ENCODE measurements around the gene SPATA32. TPM values are rescaled to one million over a fixed set of nuclear protein-coding genes. Genes with fewer than 3 reads are reported as not detected.
A peak's percentile ranks its signal among the peaks of the same experiment; 100 is the strongest.
"Not testable (repeated sequence)": the region's sequence is repeated elsewhere in the genome, so short reads cannot be mapped to it uniquely, and the experiment has no call there.

The SPATA32 gene
- total and polyA plus RNA-seq, 3 experiments from 2014 or later, result 0.15 to 0.33 TPM; not detected in 1

DNA sequence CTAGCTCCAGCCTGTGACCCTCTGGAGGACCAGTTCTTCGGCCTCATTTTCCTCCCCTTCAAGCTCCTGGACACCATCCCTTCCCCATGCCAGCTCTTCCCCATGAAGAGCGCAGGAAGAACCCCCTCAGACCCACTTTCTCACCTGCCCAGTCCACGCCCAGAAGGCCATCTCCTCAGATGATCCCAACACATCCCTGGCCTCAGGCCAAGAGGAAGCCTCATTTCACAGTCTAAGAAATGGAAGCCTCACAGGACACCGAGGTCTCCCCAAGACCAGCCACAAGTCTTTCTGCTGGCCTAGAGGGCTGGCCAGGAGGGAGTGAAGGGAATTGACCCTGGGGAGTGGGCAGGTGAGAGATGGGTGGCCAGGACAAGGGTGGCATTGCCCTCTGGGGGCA is 8.0 kb downstream of the SPATA32 start:
- peaks cover 0 to 18% (median 6%) of the 10 kb centered on the region in 3 donors for H3K36me3 Mint-ChIP-seq
- peaks cover 62% of the 10 kb centered on the region for H3K4me1 ChIP-seq (ENCODE audit: insufficient read depth, low read length)
- H3K9me3 ChIP-seq (ENCODE audit: low read length), result no peaks in the 10 kb centered on the region
- peak overlapping the region in 7 of 8 donors; percentile 24 to 91 (median 70) for H3K27ac Mint-ChIP-seq
- peaks cover 0 to 2% (median 0%) of the 10 kb centered on the region in 5 donors for H3K9me3 Mint-ChIP-seq
- peaks cover 9% of the 10 kb centered on the region for H3K36me3 ChIP-seq (ENCODE audit: insufficient read depth, low read length)
- H3K4me3 Mint-ChIP-seq, result peak overlapping the region in 1 of 7 donors; percentile 34
- ChIA-PET CTCF (interaction anchor here (1.2 to 4.7 kb wide), 4 partner anchors 19 to 132 kb away, joined by 3 to 23 read pairs (median 4); partner anchors contain the start of gene MAP3K14), POLR2A (interaction anchor here (1.0 kb wide), 1 partner anchor 22 kb away, joined by 3 read pairs; no protein-coding TSS in a partner anchor)
- no peaks in the 10 kb centered on the region for H3K27me3 Mint-ChIP-seq
- no peak for DNase-seq
- no peak overlapping the region for H3K4me3 ChIP-seq (ENCODE audit: low read length)
- H3K27ac ChIP-seq (ENCODE audit: low read depth, low read length), result no peak overlapping the region
- H3K4me1 Mint-ChIP-seq, result peaks cover 37 to 67% (median 47%) of the 10 kb centered on the region in 3 donors
- H3K27me3 ChIP-seq (ENCODE audit: insufficient read depth, low read length, poor library complexity, severe bottlenecking), result no peaks in the 10 kb centered on the region

DNA sequence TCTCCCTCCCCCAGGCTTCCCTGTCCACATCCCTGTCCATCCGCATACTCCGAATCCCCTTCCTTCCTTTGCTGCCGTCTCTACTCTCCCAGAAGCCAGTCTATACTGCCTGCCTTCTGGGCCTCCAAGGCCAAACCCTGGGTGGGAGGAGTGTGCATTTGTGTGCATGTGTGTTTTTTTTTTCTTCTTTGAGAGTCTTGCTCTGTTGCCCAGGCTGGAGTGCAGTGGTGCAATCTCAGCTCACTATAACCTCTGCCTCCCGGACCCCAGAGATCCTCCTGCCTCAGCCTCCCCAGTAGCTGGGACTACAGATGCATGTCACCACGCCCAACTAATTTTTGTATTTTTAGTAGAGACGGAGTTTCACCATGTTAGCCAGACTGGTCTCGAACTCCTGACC is 8.7 kb downstream of the SPATA32 start:
- CTCF ChIA-PET, result interaction anchor here (1.2 to 4.7 kb wide), 4 partner anchors 18 to 132 kb away, joined by 3 to 23 read pairs (median 4); partner anchors contain the start of gene MAP3K14
- H3K27me3 Mint-ChIP-seq; H3K9me3 ChIP-seq (ENCODE audit: low read length); H3K4me3 ChIP-seq (ENCODE audit: low read length); DNase-seq; POLR2A ChIA-PET; H3K27me3 ChIP-seq (ENCODE audit: insufficient read depth, low read length, poor library complexity, severe bottlenecking); H3K36me3 ChIP-seq (ENCODE audit: insufficient read depth, low read length); H3K9me3 Mint-ChIP-seq; H3K4me3 Mint-ChIP-seq: not testable (repeated sequence)
- peak overlapping the region in 7 of 8 donors; percentile 24 to 85 (median 71) for H3K27ac Mint-ChIP-seq
- peaks cover 68% of the 10 kb centered on the region for H3K4me1 ChIP-seq (ENCODE audit: insufficient read depth, low read length)
- H3K36me3 Mint-ChIP-seq, result peaks cover 0 to 25% (median 6%) of the 10 kb centered on the region in 3 donors
- peaks cover 44 to 73% (median 51%) of the 10 kb centered on the region in 3 donors for H3K4me1 Mint-ChIP-seq
- H3K27ac ChIP-seq (ENCODE audit: low read depth, low read length), result peak overlapping the region; percentile 20

DNA sequence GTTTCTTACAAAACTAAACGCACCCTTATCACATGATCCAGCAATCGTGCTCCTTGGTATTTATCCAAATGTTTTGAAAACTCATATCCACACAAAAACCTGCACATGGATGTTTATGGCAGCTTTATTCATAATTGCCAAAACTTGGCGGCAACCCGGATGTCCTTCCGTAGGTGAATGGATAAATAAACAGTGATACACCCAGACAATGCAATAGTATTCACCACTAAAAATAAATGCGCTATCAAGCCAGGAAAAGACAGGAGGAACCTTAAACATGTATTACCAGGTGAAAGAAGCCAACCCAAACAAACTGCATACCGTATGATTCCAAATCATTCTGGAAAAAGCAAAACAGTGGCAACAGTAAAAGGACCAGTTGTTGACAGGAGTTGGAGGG is 10.0 kb downstream of the SPATA32 start:
- H3K9me3 Mint-ChIP-seq, result peaks cover 0 to 2% (median 0%) of the 10 kb centered on the region in 5 donors
- peak overlapping the region in 5 of 8 donors; percentile 45 to 87 (median 50) for H3K27ac Mint-ChIP-seq
- peaks cover 9% of the 10 kb centered on the region for H3K36me3 ChIP-seq (ENCODE audit: insufficient read depth, low read length)
- no peak overlapping the region for H3K4me3 ChIP-seq (ENCODE audit: low read length)
- no peaks in the 10 kb centered on the region for H3K27me3 Mint-ChIP-seq
- no peak for DNase-seq
- peaks cover 69% of the 10 kb centered on the region for H3K4me1 ChIP-seq (ENCODE audit: insufficient read depth, low read length)
- H3K4me3 Mint-ChIP-seq, result no peak overlapping the region
- no peaks in the 10 kb centered on the region for H3K27me3 ChIP-seq (ENCODE audit: insufficient read depth, low read length, poor library complexity, severe bottlenecking)
- no peaks in the 10 kb centered on the region for H3K9me3 ChIP-seq (ENCODE audit: low read length)
- POLR2A ChIA-PET, result no interaction called here
- peaks cover 3 to 32% (median 5%) of the 10 kb centered on the region in 3 donors for H3K36me3 Mint-ChIP-seq
- no peak overlapping the region for H3K27ac ChIP-seq (ENCODE audit: low read depth, low read length)
- peaks cover 47 to 76% (median 51%) of the 10 kb centered on the region in 3 donors for H3K4me1 Mint-ChIP-seq
- CTCF ChIA-PET, result interaction anchor here (2.0 kb wide), 1 partner anchor 33 kb away, joined by 6 read pairs; no protein-coding TSS in a partner anchor

DNA sequence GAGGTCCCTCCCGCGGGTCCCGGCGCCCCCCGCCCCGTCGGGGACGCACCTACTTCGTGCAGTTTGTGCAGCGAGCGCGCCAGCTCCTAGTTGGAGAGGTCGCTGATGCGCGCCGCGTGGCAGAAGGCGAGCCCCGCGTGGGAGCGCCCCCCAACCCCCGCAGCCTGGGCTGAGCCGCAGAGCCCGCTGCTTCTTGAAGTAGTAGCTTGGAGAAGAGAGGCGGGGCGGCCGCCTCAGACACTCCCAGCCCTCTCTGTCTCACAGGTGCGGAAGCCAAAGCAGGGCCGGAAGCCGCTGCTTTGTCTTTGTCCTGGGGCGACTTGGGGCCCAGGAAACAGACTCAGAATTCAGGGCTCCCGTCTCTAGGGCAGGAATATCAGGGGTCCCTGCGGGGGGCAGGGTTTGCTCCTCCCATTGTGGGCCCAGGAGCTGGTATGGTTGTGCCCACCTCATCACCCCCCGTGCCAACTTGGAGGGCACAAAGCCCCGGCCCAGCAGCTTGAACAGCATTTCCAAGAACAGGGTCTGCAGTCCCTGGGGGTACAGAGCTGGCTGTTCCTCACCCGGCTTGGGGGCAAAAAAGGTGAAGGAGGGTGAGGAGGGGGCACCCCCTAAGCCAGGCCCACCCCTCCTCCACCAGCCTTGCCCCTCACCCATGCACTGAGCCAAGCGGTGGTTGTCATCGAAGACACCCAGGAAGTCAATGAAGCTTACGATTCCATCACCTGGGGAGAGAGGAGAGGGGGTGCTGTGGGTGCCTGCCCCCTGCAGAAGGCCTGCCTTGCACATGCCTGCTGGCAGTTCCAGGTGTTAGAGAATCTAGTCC is 13.5 kb downstream of the SPATA32 start:
- ChIA-PET POLR2A (interaction anchor here (0.6 to 10.2 kb wide), 10 partner anchors 9 to 141 kb away, joined by 3 to 189 read pairs (median 7); partner anchors contain the start of genes FMNL1, HEXIM1, HEXIM2 and MAP3K14), CTCF (interaction anchor here (0.7 to 5.6 kb wide), 12 partner anchors 10 to 137 kb away, joined by 3 to 74 read pairs (median 8); partner anchors contain the start of genes ACBD4 and FMNL1)
- no peaks in the 10 kb centered on the region for H3K27me3 ChIP-seq (ENCODE audit: insufficient read depth, low read length, poor library complexity, severe bottlenecking)
- no peaks in the 10 kb centered on the region for H3K27me3 Mint-ChIP-seq
- peak overlapping the region; percentile 85 to 94 (median 88) for H3K4me3 Mint-ChIP-seq
- H3K27ac Mint-ChIP-seq, result peak overlapping the region; percentile 94 to 100 (median 98)
- H3K27ac ChIP-seq (ENCODE audit: low read depth, low read length), result peak overlapping the region; percentile 90
- H3K4me1 Mint-ChIP-seq, result peaks cover 39 to 75% (median 48%) of the 10 kb centered on the region in 3 donors
- peaks cover 63% of the 10 kb centered on the region for H3K4me1 ChIP-seq (ENCODE audit: insufficient read depth, low read length)
- peaks cover 4 to 68% (median 6%) of the 10 kb centered on the region in 3 donors for H3K36me3 Mint-ChIP-seq
- H3K9me3 Mint-ChIP-seq, result no peaks in the 10 kb centered on the region
- peak; percentile 78 to 91 (median 84) for DNase-seq
- peak overlapping the region; percentile 69 for H3K4me3 ChIP-seq (ENCODE audit: low read length)
- H3K36me3 ChIP-seq (ENCODE audit: insufficient read depth, low read length), result peaks cover 43% of the 10 kb centered on the region
- H3K9me3 ChIP-seq (ENCODE audit: low read length), result no peaks in the 10 kb centered on the region

DNA sequence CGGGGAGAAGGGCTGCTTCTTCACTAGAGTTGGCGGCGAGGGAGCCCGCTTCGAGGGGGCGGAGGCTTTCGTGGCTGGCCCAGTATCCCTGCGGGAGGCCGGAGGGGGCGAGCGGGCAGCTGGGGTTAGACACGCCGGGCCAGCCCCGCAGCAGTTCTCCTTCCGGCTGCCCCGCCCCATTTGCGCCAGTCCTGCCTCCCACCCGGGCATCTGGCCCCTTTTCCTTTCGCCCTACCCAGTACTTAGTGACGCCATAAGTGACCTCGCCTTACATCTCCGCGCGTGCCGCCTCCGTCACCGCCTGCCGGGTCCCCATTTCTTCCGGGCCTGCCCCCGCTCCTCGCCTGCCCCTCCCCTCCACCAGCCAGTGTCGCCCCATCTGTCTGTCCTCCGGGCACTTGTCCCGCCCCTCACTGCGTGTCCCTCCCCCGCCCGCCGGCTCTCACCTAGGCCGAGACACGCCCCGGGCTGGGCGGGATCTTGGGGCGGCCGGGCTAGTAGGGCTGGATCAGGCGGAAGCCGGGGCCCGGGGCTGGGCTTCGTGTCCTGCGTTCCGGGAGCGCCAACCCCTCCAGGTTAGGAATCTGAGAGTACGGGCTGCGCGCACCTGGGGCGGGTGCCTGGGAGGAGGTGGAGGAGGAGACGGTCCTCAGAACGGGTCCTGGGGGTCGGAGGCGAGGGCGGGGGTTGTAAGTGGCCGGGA is 14.3 kb downstream of the SPATA32 start:
- peaks cover 49% of the 10 kb centered on the region for H3K36me3 ChIP-seq (ENCODE audit: insufficient read depth, low read length)
- H3K4me3 ChIP-seq (ENCODE audit: low read length), result peak overlapping the region; percentile 69
- peaks cover 56% of the 10 kb centered on the region for H3K4me1 ChIP-seq (ENCODE audit: insufficient read depth, low read length)
- ChIA-PET POLR2A (interaction anchor here (0.7 to 10.2 kb wide), 11 partner anchors 9 to 162 kb away, joined by 3 to 189 read pairs (median 7); partner anchors contain the start of genes FMNL1, HEXIM1, HEXIM2 and MAP3K14), CTCF (interaction anchor here (0.7 to 5.6 kb wide), 13 partner anchors 10 to 133 kb away, joined by 3 to 74 read pairs (median 5); partner anchors contain the start of genes ACBD4 and FMNL1)
- peak; percentile 92 to 99 (median 98) for DNase-seq
- H3K4me1 Mint-ChIP-seq, result peaks cover 31 to 71% (median 40%) of the 10 kb centered on the region in 3 donors
- H3K27me3 ChIP-seq (ENCODE audit: insufficient read depth, low read length, poor library complexity, severe bottlenecking), result no peaks in the 10 kb centered on the region
- H3K4me3 Mint-ChIP-seq, result peak overlapping the region; percentile 85 to 94 (median 88)
- peak overlapping the region; percentile 90 for H3K27ac ChIP-seq (ENCODE audit: low read depth, low read length)
- H3K9me3 ChIP-seq (ENCODE audit: low read length), result no peaks in the 10 kb centered on the region
- H3K27me3 Mint-ChIP-seq, result no peaks in the 10 kb centered on the region
- peak overlapping the region; percentile 93 to 100 (median 97) for H3K27ac Mint-ChIP-seq
- no peaks in the 10 kb centered on the region for H3K9me3 Mint-ChIP-seq
- H3K36me3 Mint-ChIP-seq, result peaks cover 4 to 74% (median 6%) of the 10 kb centered on the region in 3 donors

DNA sequence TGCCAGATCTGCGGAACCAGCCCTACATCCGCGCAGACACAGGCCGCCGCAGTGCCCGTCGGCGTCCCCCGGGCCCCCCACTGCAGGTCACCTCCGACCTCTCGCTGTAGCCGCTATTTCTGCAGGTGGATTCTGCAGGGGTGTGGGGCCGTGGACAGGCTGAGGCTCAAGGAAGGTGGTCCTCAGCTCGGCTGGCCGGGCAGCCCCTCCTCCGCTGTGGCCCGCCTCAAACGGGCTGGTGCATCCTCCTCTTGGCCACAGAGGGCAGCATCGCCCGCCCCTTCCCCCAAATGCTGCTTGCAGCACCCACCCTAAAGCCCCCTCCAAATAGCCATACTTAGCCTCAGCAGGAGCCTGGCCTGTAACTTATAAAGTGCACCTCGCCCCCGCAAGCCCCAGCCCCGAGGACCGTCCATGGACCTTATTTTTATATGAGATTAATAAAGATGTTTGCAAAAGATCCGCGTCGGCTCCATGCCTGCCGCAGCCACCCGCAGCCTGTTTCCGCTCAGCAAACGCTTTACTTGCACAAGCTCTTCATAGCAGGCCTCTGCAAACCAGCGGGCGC is 14.9 kb downstream of the SPATA32 start:
- peak in 1 of 5 donors; percentile 89 for DNase-seq
- peaks cover 31 to 69% (median 34%) of the 10 kb centered on the region in 3 donors for H3K4me1 Mint-ChIP-seq
- H3K27me3 Mint-ChIP-seq, result no peaks in the 10 kb centered on the region
- H3K36me3 ChIP-seq (ENCODE audit: insufficient read depth, low read length), result peaks cover 46% of the 10 kb centered on the region
- H3K27ac Mint-ChIP-seq, result peak overlapping the region; percentile 93 to 100 (median 97)
- no peaks in the 10 kb centered on the region for H3K9me3 Mint-ChIP-seq
- H3K36me3 Mint-ChIP-seq, result peaks cover 4 to 77% (median 5%) of the 10 kb centered on the region in 3 donors
- H3K27me3 ChIP-seq (ENCODE audit: insufficient read depth, low read length, poor library complexity, severe bottlenecking), result no peaks in the 10 kb centered on the region
- H3K4me3 Mint-ChIP-seq, result peak overlapping the region; percentile 85 to 94 (median 88)
- H3K9me3 ChIP-seq (ENCODE audit: low read length), result no peaks in the 10 kb centered on the region
- POLR2A ChIA-PET, result interaction anchor here (0.7 to 10.2 kb wide), 7 partner anchors 10 to 163 kb away, joined by 3 to 189 read pairs (median 7); partner anchors contain the start of genes FMNL1, HEXIM2 and MAP3K14
- CTCF ChIA-PET, result interaction anchor here (0.7 to 5.6 kb wide), 12 partner anchors 11 to 134 kb away, joined by 3 to 74 read pairs (median 8); partner anchors contain the start of genes ACBD4 and FMNL1
- H3K4me1 ChIP-seq (ENCODE audit: insufficient read depth, low read length), result peaks cover 49% of the 10 kb centered on the region
- peak overlapping the region; percentile 51 for H3K4me3 ChIP-seq (ENCODE audit: low read length)
- H3K27ac ChIP-seq (ENCODE audit: low read depth, low read length), result peak overlapping the region; percentile 90

DNA sequence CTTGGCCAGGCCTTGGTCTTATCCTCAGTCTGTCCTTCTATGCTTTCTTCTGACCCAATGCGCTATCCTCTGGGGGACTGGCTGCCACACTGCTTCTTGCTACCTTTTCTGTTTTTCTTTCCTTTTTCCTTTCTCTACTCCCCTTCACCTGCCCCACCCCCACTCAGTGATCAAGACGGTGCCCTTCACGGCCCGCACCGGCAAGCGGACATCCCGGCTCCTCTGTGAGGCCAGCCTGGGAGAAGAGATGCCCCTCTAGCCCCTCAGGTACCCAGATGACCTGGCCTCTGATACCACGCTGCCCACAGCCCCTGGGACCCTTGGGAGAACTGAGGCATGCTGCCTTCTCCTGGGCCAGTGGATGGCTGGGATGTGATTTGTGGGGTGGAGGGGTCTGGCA is 15.6 kb downstream of the SPATA32 start:
- peak overlapping the region; percentile 90 for H3K27ac ChIP-seq (ENCODE audit: low read depth, low read length)
- peak overlapping the region; percentile 51 for H3K4me3 ChIP-seq (ENCODE audit: low read length)
- H3K27ac Mint-ChIP-seq, result peak overlapping the region; percentile 93 to 100 (median 97)
- peaks cover 31 to 67% (median 32%) of the 10 kb centered on the region in 3 donors for H3K4me1 Mint-ChIP-seq
- no peaks in the 10 kb centered on the region for H3K9me3 Mint-ChIP-seq
- H3K27me3 Mint-ChIP-seq, result no peaks in the 10 kb centered on the region
- no peak for DNase-seq
- H3K36me3 Mint-ChIP-seq, result peaks cover 4 to 74% (median 4%) of the 10 kb centered on the region in 3 donors
- ChIA-PET CTCF (interaction anchor here (1.3 to 5.6 kb wide), 7 partner anchors 11 to 85 kb away, joined by 3 to 74 read pairs (median 19); partner anchors contain the start of genes FMNL1 and HEXIM2), POLR2A (interaction anchor here (1.3 to 10.2 kb wide), 2 partner anchors 22 to 31 kb away, joined by 3 to 189 read pairs; partner anchors contain the start of gene FMNL1)
- H3K9me3 ChIP-seq (ENCODE audit: low read length), result no peaks in the 10 kb centered on the region
- peaks cover 47% of the 10 kb centered on the region for H3K36me3 ChIP-seq (ENCODE audit: insufficient read depth, low read length)
- peak overlapping the region; percentile 56 to 88 (median 64) for H3K4me3 Mint-ChIP-seq
- peaks cover 47% of the 10 kb centered on the region for H3K4me1 ChIP-seq (ENCODE audit: insufficient read depth, low read length)
- no peaks in the 10 kb centered on the region for H3K27me3 ChIP-seq (ENCODE audit: insufficient read depth, low read length, poor library complexity, severe bottlenecking)

Data from CD8-positive, alpha-beta memory T cell (primary cell).